AG04449 (cell line): ENCODE data around the gene PPA1.

Experiments
- CTCF ChIA-PET: fragments of 350-600 bp; formaldehyde crosslinking; extraction: SDS; loops from one replicate; lab custom pipeline; 2021; ENCODE audit warnings: antibody characterized with exemption; lab: Yijun Ruan, JAX
- POLR2A ChIA-PET: fragments of 400-600, 350-600 bp; formaldehyde crosslinking; extraction: SDS; loops from one replicate; lab custom pipeline; 2020; ENCODE audit warnings: antibody characterized with exemption, inconsistent platforms; lab: Yijun Ruan, JAX
- DNase-seq: peaks from one replicate; pipeline ENCODE4 v3.0.0-alpha.2; 2010; ENCODE audit warnings: low read depth, low spot score
- H3K4me3 ChIP-seq: 2 replicates; pipeline ENCODE4 v1.5.1; 2011; ENCODE audit warnings: low read depth, mild to moderate bottlenecking, control low read depth, low read length
- CTCF ChIP-seq: IDR thresholded peaks from one replicate; pipeline ENCODE4 v1.5.1; 2011; ENCODE audit warnings: mild to moderate bottlenecking, moderate library complexity, low read length, control low read depth, inconsistent platforms; ENCODE audit not compliant: insufficient read depth; ENCODE audit errors: missing control alignments

PPA1 gene

GRCh38 chr10:70212277-70212676 lies 21.0 kb downstream of the PPA1 start:
- no peak overlapping the region for H3K4me3 ChIP-seq
- POLR2A ChIA-PET, result no interaction called here
- no peak for TF ChIP-seq CTCF
- DNase-seq, result no peak
- CTCF ChIA-PET, result no interaction called here

GRCh38 chr10:70206762-70207161 lies 26.5 kb downstream of the PPA1 start:
- TF ChIP-seq CTCF, result no peak
- DNase-seq, result no peak
- ChIA-PET POLR2A (no interaction called here), CTCF (interaction anchor here (1.0 kb wide), 1 partner anchor 14 kb away, joined by 3 read pairs; no protein-coding TSS in a partner anchor)
- no peak overlapping the region for H3K4me3 ChIP-seq

GRCh38 chr10:70201105-70201504 lies 32.1 kb downstream of the PPA1 start:
- DNase-seq, result no peak
- no peak for TF ChIP-seq CTCF
- ChIA-PET CTCF (interaction anchor here (1.3 to 2.8 kb wide), 2 partner anchors 20 to 54 kb away, joined by 3 to 9 read pairs; no protein-coding TSS in a partner anchor), POLR2A (interaction anchor here (0.6 kb wide), 1 partner anchor 174 kb away, joined by 5 read pairs; no protein-coding TSS in a partner anchor)
- H3K4me3 ChIP-seq, result no peak overlapping the region

- no peak overlapping the region for H3K4me3 ChIP-seq
- TF ChIP-seq CTCF, result no peak
- no peak for DNase-seq
- CTCF ChIA-PET, result interaction anchor here (0.6 to 3.1 kb wide), 5 partner anchors 21 to 166 kb away, joined by 3 to 16 read pairs (median 6); partner anchors contain the start of gene TYSND1
- POLR2A ChIA-PET, result no interaction called here
Measured at GRCh38 chr10:70198696-70199466, 34.3 kb downstream of the PPA1 start.

- H3K4me3 ChIP-seq, result no peak overlapping the region
- DNase-seq, result no peak
- CTCF ChIA-PET, result interaction anchor here (0.9 to 3.1 kb wide), 2 partner anchors 51 to 169 kb away, joined by 3 to 16 read pairs; partner anchors contain the start of gene TYSND1
- POLR2A ChIA-PET, result interaction anchor here (0.9 kb wide), 1 partner anchor 27 kb away, joined by 3 read pairs; the partner anchor contains the start of gene SAR1A
- TF ChIP-seq CTCF, result no peak
Measured at GRCh38 chr10:70197235-70197945, 35.8 kb downstream of the PPA1 start.
